K562 (cell line): ENCODE measurements around the gene KIF3A. TPM values are rescaled to one million over a fixed set of nuclear protein-coding genes. Genes with fewer than 3 reads are reported as not detected.
A peak's percentile ranks its signal among the peaks of the same experiment; 100 is the strongest.

ENCODE experiments used
- ATAC-seq: fragments of 200-7000 bp; cut with Tn5 transposase; 3 replicates; pipeline ENCODE4 v1.9.1; 2020; ENCODE audit warnings: moderate library complexity
- BruUV-seq: library from RNA; stranded (reverse); fragments of 400-500 nt; replicated peaks from 2 replicates; lab custom pipeline; 2021; lab: Mats Ljungman, UMichigan
- CTCF ChIA-PET: fragments of 300-600 bp; formaldehyde crosslinking; extraction: SDS; loops from one replicate; lab custom pipeline; 2021; ENCODE audit warnings: low intra/inter-chr PET ratio; lab: Yijun Ruan, JAX
- POLR2A ChIA-PET: fragments of 300-600, 350-650 bp; sonication (Branson Sonifier 250); formaldehyde crosslinking; extraction: SDS; loops from one replicate; lab custom pipeline; 2021; ENCODE audit warnings: antibody characterized with exemption, inconsistent platforms; lab: Yijun Ruan, JAX
- DNase-seq, 4 experiments: peaks; one replicate each; pipeline versions ENCODE4 v3.0.0 to v3.0.0-alpha.2; 2011 to 2018; ENCODE audit warnings: low spot score in 3 of 4, mixed read lengths in 3 of 4; ENCODE audit errors: extremely low read depth in 1 of 4
- FAIRE-seq: peaks from 2 replicates; lab custom pipeline; 2011; peaks lifted over from hg19 to GRCh38; lab: Jason Lieb, UNC
- H2AFZ ChIP-seq: 2 replicates; pipeline ENCODE4 v1.6.0; 2011; ENCODE audit warnings: low read depth, low read length, control low read depth, inconsistent platforms
- H3K27ac ChIP-seq: fragments of 200-600 bp; 3 replicates; pipeline ENCODE4 v1.8.0; 2011; ENCODE audit warnings: low read depth, mild to moderate bottlenecking, control low read depth, inconsistent platforms, low read length, moderate library complexity, mixed read lengths; ENCODE audit errors: extremely low read depth
- H3K27me3 ChIP-seq, 2 experiments: fragments of 300-600 bp in 1 of 2; 2 replicates in 1 of 2; 3 replicates in 1 of 2; pipeline versions ENCODE4 v1.6.0 to v1.8.0; 2011; ENCODE audit warnings: inconsistent platforms in 2 of 2, low read length in 2 of 2, mild to moderate bottlenecking in 1 of 2, mixed read lengths in 1 of 2, moderate library complexity in 1 of 2; ENCODE audit not compliant: control insufficient read depth in 2 of 2, insufficient read depth in 2 of 2
- H3K36me3 ChIP-seq: fragments of 300-600 bp; 3 replicates; pipeline ENCODE4 v1.8.0; 2011; ENCODE audit warnings: mild to moderate bottlenecking, low read length, inconsistent platforms; ENCODE audit not compliant: control insufficient read depth, insufficient read depth
- H3K4me1 ChIP-seq, 2 experiments: fragments of 200-600 bp in 1 of 2; replicated peaks in 1 of 2; 2 replicates in 1 of 2; 3 replicates in 1 of 2; pipeline versions ENCODE4 v1.5.1 to v1.8.0; 2011; ENCODE audit warnings: inconsistent platforms in 2 of 2, low read length in 2 of 2, mild to moderate bottlenecking in 1 of 2, mixed read lengths in 1 of 2, moderate library complexity in 1 of 2; ENCODE audit not compliant: control insufficient read depth in 2 of 2, insufficient read depth in 2 of 2
- H3K4me2 ChIP-seq: 2 replicates; pipeline ENCODE4 v1.6.1; 2011; ENCODE audit warnings: low read length, control low read depth, inconsistent platforms, mixed read lengths; ENCODE audit not compliant: insufficient read depth
- H3K4me3 ChIP-seq: fragments of 200-600 bp; sonication (generic), shearing (Covaris generic); 2 replicates; pipeline ENCODE4 v1.5.1; 2016; ENCODE audit warnings: control low read depth, inconsistent platforms
- H3K79me2 ChIP-seq: fragments of 200-600 bp; 3 replicates; pipeline ENCODE4 v1.8.0; 2011; ENCODE audit warnings: low read length, inconsistent platforms; ENCODE audit not compliant: control insufficient read depth, insufficient read depth
- H3K9ac ChIP-seq, 2 experiments: 2 replicates each; pipeline versions ENCODE4 v1.6.0 to v1.6.1; 2011; ENCODE audit warnings: low read depth in 2 of 2, low read length in 2 of 2, control low read depth in 1 of 2, inconsistent platforms in 1 of 2, mild to moderate bottlenecking in 1 of 2, mixed read lengths in 1 of 2; ENCODE audit not compliant: insufficient read depth in 1 of 2
- H3K9me1 ChIP-seq: one replicate; pipeline ENCODE4 v1.6.0; 2011; ENCODE audit warnings: inconsistent platforms, mild to moderate bottlenecking, low read length, moderate library complexity; ENCODE audit not compliant: control insufficient read depth, insufficient read depth
- H3K9me3 ChIP-seq: replicated peaks from 2 replicates; pipeline ENCODE4 v1.5.1; 2011; ENCODE audit warnings: low read depth, low read length, inconsistent platforms; ENCODE audit not compliant: control insufficient read depth, insufficient read depth
- H4K20me1 ChIP-seq: replicated peaks from 2 replicates; pipeline ENCODE4 v1.6.1; 2011; ENCODE audit warnings: low read length, inconsistent platforms, mixed read lengths; ENCODE audit not compliant: control insufficient read depth, insufficient read depth
- ATF6 ChIP-seq: sonication (generic); formaldehyde crosslinking; IDR thresholded peaks from 2 replicates; pipeline ENCODE4 v1.4.0; 2020; ENCODE audit warnings: mild to moderate bottlenecking, missing genetic modification reagents
- C11orf30 ChIP-seq: fragments of 450-650 bp; IDR thresholded peaks from 2 replicates; pipeline ENCODE4 v1.6.1; 2016; ENCODE audit warnings: low read depth, mild to moderate bottlenecking
- DNMT1 ChIP-seq: fragments of 450-650 bp; IDR thresholded peaks from 2 replicates; pipeline ENCODE4 v1.6.1; 2016; ENCODE audit warnings: antibody characterized with exemption, mild to moderate bottlenecking
- GTF2B ChIP-seq: IDR thresholded peaks from 2 replicates; pipeline ENCODE4 v1.6.1; 2011; ENCODE audit not compliant: insufficient read length; ENCODE audit errors: extremely low read depth
- MAFG ChIP-seq: fragments of 450-650 bp; conservative IDR thresholded peaks from 2 replicates; pipeline ENCODE4 v1.6.1; 2016; ENCODE audit warnings: missing genetic modification characterization, missing compliant biosample characterization
- NFATC3 ChIP-seq: fragments of 450-650 bp; IDR thresholded peaks from 2 replicates; pipeline ENCODE4 v1.6.1; 2017; ENCODE audit warnings: mild to moderate bottlenecking
- PTTG1 ChIP-seq: fragments of 450-650 bp; IDR thresholded peaks from 2 replicates; pipeline ENCODE4 v1.6.1; 2016; ENCODE audit warnings: low read depth, mild to moderate bottlenecking, missing genetic modification characterization, missing compliant biosample characterization
- ZNF146 ChIP-seq: IDR thresholded peaks from one replicate; pipeline ENCODE4 v1.6.1; 2018; ENCODE audit warnings: missing compliant biosample characterization; ENCODE audit not compliant: unreplicated experiment
- ZNF277 ChIP-seq: fragments of 250-450 bp; sonication (Bioruptor Pico); IDR thresholded peaks from 2 replicates; pipeline ENCODE4 v1.8.0; 2022; ENCODE audit warnings: inconsistent platforms, mild to moderate bottlenecking, moderate library complexity, borderline replicate concordance
- ZNF316 ChIP-seq: fragments of 450-650 bp; IDR thresholded peaks from 2 replicates; pipeline ENCODE4 v1.6.1; 2016
- WGBS: fragments of 100-300 bp; shearing (Covaris generic); methylation state at CpG from one replicate; pipeline ENCODE4 v1.1.6; 2016; ENCODE audit warnings: low coverage, mixed read lengths; ENCODE audit not compliant: insufficient coverage; ENCODE audit errors: missing lambda C conversion rate; 5-methylcytosine and 5-hydroxymethylcytosine counted together
- in situ Hi-C: fragments of 300-500 bp; cut with MboI; formaldehyde crosslinking; loops from 4 replicates; pipeline ENCODE4 v1.15.0; 2018; ENCODE audit warnings: inconsistent platforms, mixed read lengths
- intact Hi-C: fragments of 100-400 bp; cut with micrococcal nuclease; formaldehyde crosslinking; loops from 2 replicates; pipeline ENCODE4 v1.14.2; 2022
- polyA plus RNA-seq, 8 experiments: library from polyadenylated mRNA; depleted of rRNA in 4 of 8; stranded (reverse) in 5 of 8; unstranded in 3 of 8; fragments of >200 nt; fragmentation: Nextera tagmentation in 2 of 8; fragmentation: Illumina TruSeq in 1 of 8; extraction: Ambion mirVana in 2 of 8; extraction: Trizol in 1 of 8; gene quantifications; 2 replicates each; pipeline versions ENCODE4 v1.2.1 to v1.2.3, GENCODE V29; 2011 to 2014; ENCODE audit warnings: inconsistent platforms in 1 of 8, missing spikeins in 1 of 8
- total RNA-seq, 7 experiments: library from RNA; depleted of rRNA in 6 of 7; stranded (reverse); fragments of >200 nt in 6 of 7; fragmentation: Illumina TruSeq in 2 of 7; extraction: Trizol in 2 of 7; gene quantifications; 2 replicates each; pipeline versions ENCODE4 v1.2.1 to v1.2.3, GENCODE V29; 2011 to 2021; ENCODE audit warnings: low replicate concordance in 1 of 7

The KIF3A gene
- total and polyA plus RNA-seq, 9 of the 15 experiments (the other 6 are each of a cell fraction or from before 2014, with no cell fraction given), result 1.5 to 7.8 (median 6.0) TPM

DNA sequence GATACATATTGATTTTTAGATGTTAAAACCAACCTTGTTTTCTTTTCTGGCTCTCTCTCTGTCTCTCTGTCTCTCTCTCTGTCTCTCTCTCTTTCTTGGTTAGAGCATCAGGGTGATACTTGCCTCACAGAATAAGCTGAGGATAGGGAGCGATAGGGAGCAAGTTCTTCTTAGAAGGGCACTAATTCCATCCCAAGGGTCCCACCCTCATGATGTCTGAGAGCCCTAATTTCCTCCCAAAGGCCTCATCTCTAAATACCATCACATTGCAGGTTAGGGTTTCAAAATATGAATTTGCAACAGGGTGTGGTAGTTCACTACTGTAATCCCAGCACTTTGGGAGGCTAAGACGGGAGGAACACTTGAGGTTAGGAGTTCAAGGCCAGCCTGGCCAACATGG is 4.8 kb upstream of the KIF3A start (continued):
- TF ChIP-seq ZNF277 (CRISPR knock-in tag), result no peak
- TF ChIP-seq ATF6 (CRISPR knock-in tag), result no peak

DNA sequence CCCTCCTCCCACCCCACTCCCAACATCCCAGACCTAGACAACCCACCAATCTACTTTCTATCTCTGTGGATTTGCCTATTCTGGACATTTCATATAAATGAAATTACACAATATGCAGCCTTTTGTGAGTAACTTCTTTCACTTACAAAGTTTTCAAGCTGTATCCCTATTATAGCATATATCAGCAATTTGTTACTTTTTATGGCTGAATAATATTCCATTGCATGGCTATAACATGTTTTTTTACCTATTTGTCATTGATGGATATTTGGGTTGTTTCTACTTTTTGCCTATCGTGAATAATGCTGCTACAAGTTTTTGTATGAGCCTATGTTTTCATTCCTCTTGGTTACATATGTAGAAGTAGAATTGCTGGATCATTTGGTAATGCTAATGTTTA is 1.9 kb upstream of the KIF3A start:
- intact Hi-C loops, result loop anchor here (5.0 kb wide), 1 partner anchor 77 kb away; no protein-coding TSS in a partner anchor
- POLR2A ChIA-PET, result interaction anchor here (0.6 kb wide), 1 partner anchor 38 kb away, joined by 4 read pairs; the partner anchor contains the start of gene SEPTIN8
- CTCF ChIA-PET, result no interaction called here

More for the DNA sequence above, 1.9 kb upstream of the KIF3A start:
- FAIRE-seq (no peak), ATAC-seq (no peak), DNase-seq (peak in 1 of 4 experiments; percentile 18)
- H3K27me3 ChIP-seq, result no peaks in the 10 kb centered on the region
- H3K9me1 ChIP-seq, result no peaks in the 10 kb centered on the region
- H2AFZ ChIP-seq, result no peak overlapping the region
- H3K36me3 ChIP-seq, result no peaks in the 10 kb centered on the region
- no peak overlapping the region for H3K4me3 ChIP-seq
- WGBS, result 18% methylated on average over 1 of the region's 1 CpG
- no peak overlapping the region for H3K4me2 ChIP-seq
- H3K9me3 ChIP-seq, result no peaks in the 10 kb centered on the region
- no peaks in the 10 kb centered on the region for H4K20me1 ChIP-seq
- peaks cover 10 to 16% of the 10 kb centered on the region in 2 experiments; a peak in 4 of 5 replicates for H3K4me1 ChIP-seq
- TF ChIP-seq NFATC3, result no peak
- no peak for TF ChIP-seq DNMT1
- 0 out of 2 replicates have a peak, but pooled peaks have one; percentile 13 for TF ChIP-seq MAFG
- TF ChIP-seq GTF2B, result no peak
- TF ChIP-seq PTTG1 (tag), result no peak
- TF ChIP-seq ZNF146, result peak; percentile 83
- TF ChIP-seq ZNF316, result peak; percentile 78
- 0 out of 2 replicates have a peak, but pooled peaks have one; percentile 37 for TF ChIP-seq C11orf30
- BruUV-seq, result no TSS peak
- no peaks in the 10 kb centered on the region for H3K79me2 ChIP-seq
- no peak overlapping the region for H3K9ac ChIP-seq
- no peak overlapping the region for H3K27ac ChIP-seq
- in situ Hi-C loops, result no loop called here
